Limb (tissue), 2 donors: ENCODE data around the gene CDH6.

Source experiments
- DNase-seq, 2 donors: peaks; one replicate each; pipeline ENCODE4 v3.0.0-alpha.2; 2016; ENCODE audit errors: extremely low spot score in 2 of 2

Gene CDH6

GRCh38 chr5:31372124-31372523, 178.6 kb downstream of the CDH6 start:
- no peak for DNase-seq

- DNase-seq: no peak
Measured at GRCh38 chr5:31375999-31376720, 182.7 kb downstream of the CDH6 start.

- no peak for DNase-seq
Measured at GRCh38 chr5:31377274-31377946, 183.9 kb downstream of the CDH6 start.

- DNase-seq: no peak
Measured at GRCh38 chr5:31378136-31378535, 184.7 kb downstream of the CDH6 start.
